Osteoblast (primary cell): ENCODE results near the gene ADGRV1. TPM values are rescaled to one million over a fixed set of nuclear protein-coding genes. Genes with fewer than 3 reads are reported as not detected.
A peak's percentile ranks its signal among the peaks of the same experiment; 100 is the strongest.

ENCODE experiments used
- DNase-seq: peaks from one replicate; pipeline ENCODE4 v3.0.0; 2011; ENCODE audit warnings: low spot score, mixed read lengths; ENCODE audit not compliant: insufficient read length; ENCODE audit errors: missing footprints
- H2AFZ ChIP-seq: 2 replicates; pipeline ENCODE4 v1.6.0; 2011; ENCODE audit warnings: mild to moderate bottlenecking, low read length
- H3K27ac ChIP-seq: 2 replicates; pipeline ENCODE4 v1.5.1; 2011; ENCODE audit warnings: mild to moderate bottlenecking, low read depth, low read length, moderate library complexity
- H3K27me3 ChIP-seq: 2 replicates; pipeline ENCODE4 v1.6.0; 2012; ENCODE audit warnings: mild to moderate bottlenecking, control low read depth, inconsistent platforms, low read length, moderate library complexity; ENCODE audit not compliant: insufficient read depth
- H3K36me3 ChIP-seq: 2 replicates; pipeline ENCODE4 v1.5.1; 2011; ENCODE audit warnings: mild to moderate bottlenecking, low read length, control low read depth, moderate library complexity; ENCODE audit not compliant: insufficient read depth
- H3K4me1 ChIP-seq: 2 replicates; pipeline ENCODE4 v1.5.1; 2011; ENCODE audit warnings: mild to moderate bottlenecking, low read length, control low read depth, moderate library complexity; ENCODE audit not compliant: insufficient read depth
- H3K4me2 ChIP-seq: 2 replicates; pipeline ENCODE4 v1.6.0; 2011; ENCODE audit warnings: mild to moderate bottlenecking, low read length; ENCODE audit not compliant: insufficient read depth
- H3K4me3 ChIP-seq: fragments of 200-600 bp; sonication (generic); 3 replicates; pipeline ENCODE4 v1.5.1; 2012; ENCODE audit warnings: mild to moderate bottlenecking, low read length, inconsistent platforms; ENCODE audit not compliant: insufficient read depth
- H3K79me2 ChIP-seq: 2 replicates; pipeline ENCODE4 v1.6.0; 2012; ENCODE audit warnings: mild to moderate bottlenecking, low read length, control low read depth, inconsistent platforms; ENCODE audit not compliant: insufficient read depth
- H3K9me3 ChIP-seq: 2 replicates; pipeline ENCODE4 v1.5.1; 2011; ENCODE audit warnings: low read depth, low read length, control low read depth
- H4K20me1 ChIP-seq: 2 replicates; pipeline ENCODE4 v1.6.0; 2012; ENCODE audit warnings: mild to moderate bottlenecking, low read length, control low read depth; ENCODE audit not compliant: insufficient read depth
- total RNA-seq: library from RNA; depleted of rRNA; stranded (reverse); fragments of >200 nt; gene quantifications from 2 replicates; pipeline ENCODE4 v1.2.3, GENCODE V29; 2012
- TF ChIP-seq, protein P1 (sequence below): IDR thresholded peaks from 2 replicates; pipeline ENCODE4 v1.5.1; 2011; ENCODE audit warnings: mild to moderate bottlenecking, low read depth, low read length, moderate library complexity; ENCODE audit errors: extremely low read depth

Gene ADGRV1
- total RNA-seq, 1 donor, result under 0.01 TPM

DNA sequence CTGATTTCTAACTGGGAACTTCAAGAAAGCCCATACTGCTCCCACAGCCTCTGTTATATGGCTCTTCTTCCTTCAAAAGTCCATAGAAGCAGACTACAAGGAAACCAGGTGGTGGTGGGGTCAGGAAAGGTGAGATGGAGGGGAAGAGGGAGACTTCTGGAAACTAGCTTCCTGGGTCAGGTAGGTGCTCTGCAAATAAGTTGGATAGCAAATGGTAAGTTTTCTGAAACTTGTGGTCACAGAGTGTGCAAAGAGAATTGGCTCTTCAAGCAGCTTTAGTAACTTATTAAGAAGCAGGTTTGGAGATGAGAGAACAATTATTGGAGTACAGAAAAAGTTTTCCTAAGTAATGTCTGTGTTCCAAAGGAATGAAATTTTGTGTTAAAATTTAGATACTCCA is 316.9 kb downstream of the ADGRV1 start:
- no peak overlapping the region for H3K4me3 ChIP-seq
- no peak overlapping the region for H3K27ac ChIP-seq
- no peak overlapping the region for H2AFZ ChIP-seq
- H4K20me1 ChIP-seq, result no peaks in the 10 kb centered on the region
- H3K4me1 ChIP-seq, result no peaks in the 10 kb centered on the region
- TF ChIP-seq, protein P1, sequence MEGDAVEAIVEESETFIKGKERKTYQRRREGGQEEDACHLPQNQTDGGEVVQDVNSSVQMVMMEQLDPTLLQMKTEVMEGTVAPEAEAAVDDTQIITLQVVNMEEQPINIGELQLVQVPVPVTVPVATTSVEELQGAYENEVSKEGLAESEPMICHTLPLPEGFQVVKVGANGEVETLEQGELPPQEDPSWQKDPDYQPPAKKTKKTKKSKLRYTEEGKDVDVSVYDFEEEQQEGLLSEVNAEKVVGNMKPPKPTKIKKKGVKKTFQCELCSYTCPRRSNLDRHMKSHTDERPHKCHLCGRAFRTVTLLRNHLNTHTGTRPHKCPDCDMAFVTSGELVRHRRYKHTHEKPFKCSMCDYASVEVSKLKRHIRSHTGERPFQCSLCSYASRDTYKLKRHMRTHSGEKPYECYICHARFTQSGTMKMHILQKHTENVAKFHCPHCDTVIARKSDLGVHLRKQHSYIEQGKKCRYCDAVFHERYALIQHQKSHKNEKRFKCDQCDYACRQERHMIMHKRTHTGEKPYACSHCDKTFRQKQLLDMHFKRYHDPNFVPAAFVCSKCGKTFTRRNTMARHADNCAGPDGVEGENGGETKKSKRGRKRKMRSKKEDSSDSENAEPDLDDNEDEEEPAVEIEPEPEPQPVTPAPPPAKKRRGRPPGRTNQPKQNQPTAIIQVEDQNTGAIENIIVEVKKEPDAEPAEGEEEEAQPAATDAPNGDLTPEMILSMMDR, result no peak
- no peaks in the 10 kb centered on the region for H3K79me2 ChIP-seq
- H3K4me2 ChIP-seq, result no peak overlapping the region
- H3K36me3 ChIP-seq, result no peaks in the 10 kb centered on the region
- DNase-seq, result no peak
- H3K9me3 ChIP-seq, result no peaks in the 10 kb centered on the region
- peaks cover 5% of the 10 kb centered on the region for H3K27me3 ChIP-seq

DNA sequence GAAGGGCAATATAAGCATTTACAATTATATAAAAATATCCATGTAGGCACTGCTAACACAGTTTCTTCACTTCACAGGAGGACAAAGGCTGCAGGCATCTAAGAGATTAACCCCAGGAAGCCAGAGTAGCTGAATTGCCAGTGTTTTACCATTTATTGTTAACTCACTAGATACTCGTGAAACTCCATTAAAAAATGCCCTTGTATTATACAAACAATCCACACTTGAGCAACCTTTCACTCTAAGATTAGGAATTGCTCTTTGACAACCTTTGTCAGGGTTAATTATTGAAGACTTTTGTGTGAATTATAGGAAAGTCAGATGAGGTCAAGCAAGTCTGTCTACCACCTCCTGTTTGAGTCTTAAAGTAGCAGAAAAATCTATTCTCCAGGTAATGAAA is 317.8 kb downstream of the ADGRV1 start:
- Histone ChIP-seq H4K20me1 (no peaks in the 10 kb centered on the region), H3K36me3 (no peaks in the 10 kb centered on the region), H3K79me2 (no peaks in the 10 kb centered on the region), H3K4me2 (no peak overlapping the region), H3K27me3 (peaks cover 5% of the 10 kb centered on the region), H3K4me1 (no peaks in the 10 kb centered on the region), H3K27ac (no peak overlapping the region), H3K4me3 (no peak overlapping the region), H3K9me3 (no peaks in the 10 kb centered on the region), H2AFZ (no peak overlapping the region)
- TF ChIP-seq, protein P1, result no peak
- DNase-seq, result peak; percentile 17

DNA sequence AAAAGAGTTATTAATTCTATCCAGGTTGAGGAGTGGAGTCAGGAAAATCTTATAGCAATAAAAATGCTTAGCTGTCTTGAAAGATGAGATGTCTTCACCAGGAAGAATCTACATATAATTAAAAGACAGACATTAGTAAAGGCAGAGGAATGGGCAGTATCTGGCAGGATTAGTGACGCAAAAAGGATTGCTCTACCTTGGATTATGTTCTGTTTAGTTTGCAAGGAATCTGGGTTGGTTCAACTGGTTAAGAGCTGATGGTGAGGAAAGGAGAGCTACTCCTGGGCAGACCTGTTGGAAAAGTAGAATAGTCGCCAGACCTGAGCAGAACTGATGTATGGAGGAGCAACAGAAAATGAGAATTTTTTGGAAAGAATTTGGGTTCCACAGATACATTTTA is 318.5 kb downstream of the ADGRV1 start:
- H4K20me1 ChIP-seq, result no peaks in the 10 kb centered on the region
- H3K9me3 ChIP-seq, result no peaks in the 10 kb centered on the region
- no peaks in the 10 kb centered on the region for H3K79me2 ChIP-seq
- no peak overlapping the region for H3K4me2 ChIP-seq
- TF ChIP-seq, protein P1, result no peak
- no peaks in the 10 kb centered on the region for H3K36me3 ChIP-seq
- H3K4me1 ChIP-seq, result no peaks in the 10 kb centered on the region
- H3K27ac ChIP-seq, result no peak overlapping the region
- no peak overlapping the region for H3K4me3 ChIP-seq
- no peak overlapping the region for H2AFZ ChIP-seq
- H3K27me3 ChIP-seq, result peaks cover 5% of the 10 kb centered on the region
- DNase-seq, result no peak

DNA sequence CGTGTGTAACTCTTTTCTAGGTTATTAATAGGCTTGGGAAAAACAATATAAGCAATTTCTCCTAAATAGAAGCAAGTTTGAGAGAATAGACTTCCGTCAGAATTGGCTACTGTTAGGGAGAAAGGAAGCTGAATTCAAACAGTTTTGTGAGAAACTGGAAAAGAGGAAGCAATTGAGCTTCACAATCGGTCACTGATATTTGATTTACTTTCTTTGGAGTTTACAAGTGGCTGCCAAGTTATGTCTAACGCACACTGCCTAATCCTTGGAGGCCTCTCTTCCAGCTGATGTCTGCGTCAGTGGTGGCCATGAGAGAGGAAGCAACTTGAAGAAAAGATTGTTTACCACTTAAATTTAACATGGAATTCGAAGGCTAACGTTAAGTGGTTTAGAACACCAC is 319.5 kb downstream of the ADGRV1 start:
- Histone ChIP-seq H3K4me2 (no peak overlapping the region), H2AFZ (no peak overlapping the region), H3K27ac (no peak overlapping the region), H3K27me3 (peaks cover 4% of the 10 kb centered on the region), H3K36me3 (no peaks in the 10 kb centered on the region), H4K20me1 (no peaks in the 10 kb centered on the region), H3K79me2 (no peaks in the 10 kb centered on the region), H3K4me1 (no peaks in the 10 kb centered on the region), H3K9me3 (no peaks in the 10 kb centered on the region), H3K4me3 (no peak overlapping the region)
- TF ChIP-seq, protein P1, result no peak
- peak; percentile 46 for DNase-seq
